ENCODE measurements around the gene GSG1L. TPM values are rescaled to one million over a fixed set of nuclear protein-coding genes. Genes with fewer than 3 reads are reported as not detected.

The GSG1L gene
- total and polyA plus RNA-seq, 2 of the 13 experiments (the other 11 are each of a cell fraction or from before 2014, with no cell fraction given): not detected

- TF ChIP-seq ZSCAN12 (CRISPR knock-in tag; IDR thresholded peaks at IDR 0.05): no peak
- no peak for TF ChIP-seq PRDM10 (CRISPR knock-in tag; IDR thresholded peaks at IDR 0.05; ENCODE audit: low read depth)
- no peak for TF ChIP-seq TCF7L2 (IDR thresholded peaks at IDR 0.05; ENCODE audit: low read depth, low read length)
- no peak for TF ChIP-seq DNMT3B (CRISPR knock-in tag; conservative IDR thresholded peaks at IDR 0.05)
- no peak for TF ChIP-seq ATF6 (CRISPR knock-in tag; conservative IDR thresholded peaks at IDR 0.05)
- TF ChIP-seq JUNB (CRISPR knock-in tag; IDR thresholded peaks at IDR 0.05; ENCODE audit: borderline replicate concordance): no peak
- TF ChIP-seq ZNF3 (CRISPR knock-in tag; IDR thresholded peaks at IDR 0.05): no peak
- no peak for TF ChIP-seq ZNF12 (CRISPR knock-in tag; IDR thresholded peaks at IDR 0.05)
- TF ChIP-seq SNAPC4 (CRISPR knock-in tag; IDR thresholded peaks at IDR 0.05): 0 out of 2 replicates have a peak, but pooled peaks have one; percentile 34
- no peak for TF ChIP-seq XBP1 (CRISPR knock-in tag; IDR thresholded peaks at IDR 0.05)
- no peak for TF ChIP-seq ZBTB4 (CRISPR knock-in tag; IDR thresholded peaks at IDR 0.05; ENCODE audit: borderline replicate concordance)
- peak; percentile 44; the same call in 1 of the 2 replicates for TF ChIP-seq PHF8 (CRISPR knock-in tag; IDR thresholded peaks at IDR 0.05)
- TF ChIP-seq PAWR (CRISPR knock-in tag; IDR thresholded peaks at IDR 0.05; ENCODE audit: borderline replicate concordance): no peak
- TF ChIP-seq ZNF589 (CRISPR knock-in tag; conservative IDR thresholded peaks at IDR 0.05): no peak
These were observed 196.1 kb downstream of the GSG1L start (continued) for GRCh38 chr16:27867122-27868110.

Measured in HepG2 (cell line).